Umbilical cord (tissue), 2 donors: ENCODE measurements around the gene PPIA. TPM values are rescaled to one million over a fixed set of nuclear protein-coding genes. Genes with fewer than 3 reads are reported as not detected.

ENCODE experiments used
- DNase-seq: peaks from one replicate; pipeline ENCODE4 v3.0.0-alpha.2; 2015; ENCODE audit warnings: low spot score
- total RNA-seq: library from RNA; depleted of rRNA; stranded (reverse); fragments of >200 nt; gene quantifications from one replicate; pipeline ENCODE4 v1.2.3, GENCODE V29; 2014; ENCODE audit warnings: low replicate concordance; ENCODE audit not compliant: insufficient read depth

Gene PPIA
- total RNA-seq, result 1,749 TPM

GRCh38 chr7:44796504-44797328 lies at the start of gene PPIA:
Gene PPIA (plus strand): TSS chr7:44796681. CDS start chr7:44796725, 44 bp downstream.
- DNase-seq, result peak; percentile 99

GRCh38 chr7:44748045-44748947 lies 48.2 kb upstream of the PPIA start, which contains the start of gene ZMIZ2:
Gene ZMIZ2 (plus strand): TSS chr7:44748847. CDS start chr7:44756250, 7,403 bp downstream.
- peak; percentile 91 for DNase-seq

- DNase-seq, result no peak
Measured at GRCh38 chr7:44748948-44749731, 47.3 kb upstream of the PPIA start.

GRCh38 chr7:44749992-44750391 lies 46.5 kb upstream of the PPIA start:
- DNase-seq, result no peak

- no peak for DNase-seq
Measured at GRCh38 chr7:44750424-44750823, 46.1 kb upstream of the PPIA start.

- no peak for DNase-seq
Measured at GRCh38 chr7:44750921-44751571, 45.4 kb upstream of the PPIA start.

- no peak for DNase-seq
Measured at GRCh38 chr7:44752822-44753221, 43.7 kb upstream of the PPIA start.

GRCh38 chr7:44754802-44755697 lies 41.4 kb upstream of the PPIA start:
- DNase-seq, result no peak

GRCh38 chr7:44755698-44756627 lies 40.5 kb upstream of the PPIA start:
- DNase-seq, result no peak

GRCh38 chr7:44756904-44757303 lies 39.6 kb upstream of the PPIA start:
- no peak for DNase-seq

- DNase-seq, result peak; percentile 51
Measured at GRCh38 chr7:44757311-44757710, 39.2 kb upstream of the PPIA start.

- no peak for DNase-seq
Measured at GRCh38 chr7:44757739-44758138, 38.7 kb upstream of the PPIA start.

GRCh38 chr7:44759246-44759645 lies 37.2 kb upstream of the PPIA start:
- no peak for DNase-seq

- DNase-seq, result no peak
Measured at GRCh38 chr7:44760034-44760580, 36.4 kb upstream of the PPIA start.

GRCh38 chr7:44761207-44762161 lies 35.0 kb upstream of the PPIA start:
- DNase-seq, result peak; percentile 46

GRCh38 chr7:44762300-44762699 lies 34.2 kb upstream of the PPIA start:
- DNase-seq, result no peak
